ENCODE data around the gene GZF1. TPM values are rescaled to one million over a fixed set of nuclear protein-coding genes. Genes with fewer than 3 reads are reported as not detected.

Gene GZF1
- total and polyA plus RNA-seq, 4 donors: 1.6 to 11.0 (median 5.1) TPM

GRCh38 chr20:23390091-23390774, 28.3 kb downstream of the GZF1 start (continued):
- TF ChIP-seq CTCF (IDR thresholded peaks at IDR 0.05; ENCODE audit: low read depth, low read length, missing input control): no peak
- TF ChIP-seq NR2F2 (IDR thresholded peaks at IDR 0.05): no peak
- TF ChIP-seq EGR1 (IDR thresholded peaks at IDR 0.05; ENCODE audit: low read depth in 2 of 2): no peak

- Histone ChIP-seq H3K9me3 (ENCODE audit: control insufficient read depth in 4 of 4, low read length in 3 of 4) (no peaks in the 10 kb centered on the region), H3K27ac (ENCODE audit: low read depth in 1 of 2, low read length in 2 of 2) (no peak overlapping the region), H3K9ac (ENCODE audit: low read depth in 1 of 2, low read length in 2 of 2) (no peak overlapping the region), H3K4me3 (ENCODE audit: low read depth in 1 of 3, low read length in 3 of 3) (no peak overlapping the region), H3K27me3 (ENCODE audit: control insufficient read depth in 4 of 4, insufficient read depth in 4 of 4, low read length in 3 of 4) (no peaks in the 10 kb centered on the region), H3K36me3 (ENCODE audit: control insufficient read depth in 4 of 4, insufficient read depth in 3 of 4, low read depth in 1 of 4, low read length in 3 of 4) (peaks cover 3 to 39% (median 27%) of the 10 kb centered on the region in 4 donors), H3K4me1 (ENCODE audit: control insufficient read depth in 4 of 4, insufficient read depth in 4 of 4, low read length in 3 of 4) (no peaks in the 10 kb centered on the region)
- TF ChIP-seq JUND (IDR thresholded peaks at IDR 0.05) (no peak), REST (IDR thresholded peaks at IDR 0.05) (no peak), ATF3 (IDR thresholded peaks at IDR 0.05) (no peak), YY1 (IDR thresholded peaks at IDR 0.05) (no peak), RAD21 (IDR thresholded peaks at IDR 0.05) (no peak), CTCF (IDR thresholded peaks at IDR 0.05; ENCODE audit: low read depth, low read length, missing input control) (no peak), FOXA1 (IDR thresholded peaks at IDR 0.05) (no peak), EGR1 (IDR thresholded peaks at IDR 0.05; ENCODE audit: low read depth in 2 of 2) (no peak), RXRA (IDR thresholded peaks at IDR 0.05) (no peak), SP1 (IDR thresholded peaks at IDR 0.05) (no peak), MAX (IDR thresholded peaks at IDR 0.05) (no peak), HNF4A (conservative IDR thresholded peaks at IDR 0.05) (no peak), ZBTB33 (IDR thresholded peaks at IDR 0.05) (no peak), FOXA2 (IDR thresholded peaks at IDR 0.05) (no peak), NR2F2 (IDR thresholded peaks at IDR 0.05) (no peak), HNF4G (IDR thresholded peaks at IDR 0.05) (no peak)
- WGBS: 96% methylated on average over 4 of the region's 4 CpGs
- no peak for DNase-seq (ENCODE audit: low spot score)
Observed at GRCh38 chr20:23391707-23392310, 29.8 kb downstream of the GZF1 start.

All from liver (tissue), 9 donors.